H1 (cell line): ENCODE measurements around the gene AFF2. TPM values are rescaled to one million over a fixed set of nuclear protein-coding genes. Genes with fewer than 3 reads are reported as not detected.

ENCODE experiments used
- CTCF ChIA-PET: fragments of 300-600 bp; sonication (Branson Sonifier 250); formaldehyde crosslinking; loops from one replicate; lab custom pipeline; 2021; ENCODE audit not compliant: partially characterized antibody; lab: Charles Lee
- POLR2A ChIA-PET: fragments of 300-600 bp; sonication (Branson Sonifier 250); formaldehyde crosslinking; loops from one replicate; lab custom pipeline; 2021; ENCODE audit warnings: inconsistent platforms; ENCODE audit not compliant: partially characterized antibody; lab: Charles Lee
- DNase-seq, 2 experiments: peaks; one replicate each; pipeline versions ENCODE4 v3.0.0 to v3.0.0-alpha.2; 2010 to 2022; ENCODE audit warnings: low spot score in 2 of 2, low read depth in 1 of 2, mixed read lengths in 1 of 2
- FAIRE-seq: peaks from 2 replicates; lab custom pipeline; 2011; peaks lifted over from hg19 to GRCh38; lab: Jason Lieb, UNC
- H2AFZ ChIP-seq: 2 replicates; pipeline ENCODE4 v1.8.1; 2012; ENCODE audit warnings: low read length, inconsistent platforms
- H2AK5ac ChIP-seq: 2 replicates; pipeline ENCODE4 v1.6.1; 2013; ENCODE audit warnings: low read depth, low read length
- H2BK120ac ChIP-seq: replicated peaks from 2 replicates; pipeline ENCODE3; 2013; ENCODE audit warnings: low read depth, low read length, inconsistent platforms
- H2BK12ac ChIP-seq: 2 replicates; pipeline ENCODE4 v1.6.1; 2013; ENCODE audit warnings: low read depth, low read length
- H2BK15ac ChIP-seq: 2 replicates; pipeline ENCODE4 v1.6.1; 2013; ENCODE audit warnings: low read length
- H2BK20ac ChIP-seq: 2 replicates; pipeline ENCODE4 v1.6.1; 2013; ENCODE audit warnings: low read length
- H2BK5ac ChIP-seq: 2 replicates; pipeline ENCODE4 v1.6.1; 2013; ENCODE audit warnings: low read depth, low read length
- H3K14ac ChIP-seq: 2 replicates; pipeline ENCODE4 v1.6.1; 2013; ENCODE audit warnings: inconsistent platforms; ENCODE audit not compliant: insufficient read length
- H3K18ac ChIP-seq: 2 replicates; pipeline ENCODE4 v1.6.1; 2013; ENCODE audit warnings: low read length; ENCODE audit errors: extremely low read depth
- H3K23ac ChIP-seq: 2 replicates; pipeline ENCODE4 v1.6.1; 2013; ENCODE audit warnings: inconsistent platforms; ENCODE audit not compliant: insufficient read length
- H3K23me2 ChIP-seq: 2 replicates; pipeline ENCODE4 v1.6.1; 2013; ENCODE audit warnings: low read depth, low read length
- H3K27ac ChIP-seq: 2 replicates; pipeline ENCODE4 v1.6.1; 2011; ENCODE audit warnings: low read depth, low read length, inconsistent platforms
- H3K27me3 ChIP-seq, 4 experiments: replicated peaks in 1 of 4; 1 replicate in 1 of 4; 2 replicates in 3 of 4; pipeline versions ENCODE4 v1.6.1 to v1.8.1; 2011 to 2013; ENCODE audit warnings: low read length in 3 of 4, mild to moderate bottlenecking in 3 of 4, inconsistent platforms in 2 of 4, mixed read lengths in 2 of 4, moderate library complexity in 1 of 4; ENCODE audit not compliant: control insufficient read depth in 3 of 4, insufficient read depth in 3 of 4; ENCODE audit errors: extremely low read depth in 1 of 4
- H3K36me3 ChIP-seq, 4 experiments: 2 replicates each; pipeline versions ENCODE4 v1.6.1 to v1.8.1; 2011 to 2013; ENCODE audit warnings: mild to moderate bottlenecking in 4 of 4, low read length in 3 of 4, moderate library complexity in 2 of 4, control low read depth in 1 of 4, inconsistent platforms in 1 of 4; ENCODE audit not compliant: insufficient read depth in 4 of 4, control insufficient read depth in 2 of 4
- H3K4ac ChIP-seq: replicated peaks from 2 replicates; pipeline ENCODE3; 2013; ENCODE audit warnings: low read length, low read depth, mixed read lengths, inconsistent platforms; ENCODE audit not compliant: insufficient read length
- H3K4me1 ChIP-seq, 4 experiments: replicated peaks in 1 of 4; 1 replicate in 1 of 4; 2 replicates in 3 of 4; pipeline versions ENCODE4 v1.6.1 to v1.8.1; 2011 to 2013; ENCODE audit warnings: low read length in 3 of 4, inconsistent platforms in 2 of 4, mixed read lengths in 1 of 4; ENCODE audit not compliant: insufficient read depth in 4 of 4, control insufficient read depth in 3 of 4
- H3K4me2 ChIP-seq, 2 experiments: 2 replicates each; pipeline versions ENCODE4 v1.6.1 to v1.8.1; 2011 to 2013; ENCODE audit warnings: low read depth in 2 of 2, low read length in 2 of 2, control low read depth in 1 of 2, inconsistent platforms in 1 of 2, mild to moderate bottlenecking in 1 of 2; ENCODE audit not compliant: insufficient read depth in 1 of 2
- H3K4me3 ChIP-seq, 4 experiments: fragments of 200-600, 300-600 bp in 1 of 4; sonication (generic), shearing (Covaris generic), sonication (Bioruptor Twin) in 1 of 4; 2 replicates each; pipeline versions ENCODE4 v1.5.1 to v1.8.1; 2011 to 2016; ENCODE audit warnings: low read length in 4 of 4, low read depth in 3 of 4, control low read depth in 2 of 4, inconsistent platforms in 2 of 4, mild to moderate bottlenecking in 2 of 4, mixed read lengths in 1 of 4, moderate library complexity in 1 of 4; ENCODE audit not compliant: insufficient read depth in 2 of 4; ENCODE audit errors: extremely low read depth in 1 of 4
- H3K56ac ChIP-seq: replicated peaks from 2 replicates; pipeline ENCODE3; 2013; ENCODE audit warnings: low read depth, mild to moderate bottlenecking, mixed read lengths, low read length, inconsistent platforms; ENCODE audit not compliant: insufficient read length
- H3K79me1 ChIP-seq: 2 replicates; pipeline ENCODE4 v1.6.1; 2013; ENCODE audit warnings: low read depth, low read length, control low read depth
- H3K79me2 ChIP-seq, 2 experiments: 2 replicates each; pipeline versions ENCODE4 v1.6.1 to v1.8.1; 2012 to 2013; ENCODE audit warnings: low read length in 2 of 2, mild to moderate bottlenecking in 2 of 2, inconsistent platforms in 1 of 2; ENCODE audit not compliant: insufficient read depth in 2 of 2, control insufficient read depth in 1 of 2
- H3K9ac ChIP-seq, 4 experiments: replicated peaks in 1 of 4; 1 replicate in 1 of 4; 2 replicates in 3 of 4; pipeline versions ENCODE4 v1.6.1 to v1.8.1; 2011 to 2013; ENCODE audit warnings: low read depth in 3 of 4, low read length in 3 of 4, control low read depth in 2 of 4, mild to moderate bottlenecking in 2 of 4, moderate library complexity in 2 of 4, inconsistent platforms in 1 of 4; ENCODE audit errors: extremely low read depth in 1 of 4
- H3K9me3 ChIP-seq, 2 experiments: 2 replicates each; pipeline versions ENCODE4 v1.6.1 to v1.8.1; 2012 to 2013; ENCODE audit warnings: mild to moderate bottlenecking in 2 of 2, moderate library complexity in 2 of 2, control low read depth in 1 of 2, inconsistent platforms in 1 of 2, low read depth in 1 of 2, low read length in 1 of 2, mixed read lengths in 1 of 2; ENCODE audit not compliant: insufficient read depth in 2 of 2
- H4K20me1 ChIP-seq, 2 experiments: replicated peaks in 1 of 2; 2 replicates each; pipeline versions ENCODE3 to v1.8.1; 2011 to 2013; ENCODE audit warnings: inconsistent platforms in 2 of 2, low read length in 2 of 2, mild to moderate bottlenecking in 1 of 2; ENCODE audit not compliant: insufficient read depth in 2 of 2, control insufficient read depth in 1 of 2
- H4K5ac ChIP-seq: 2 replicates; pipeline ENCODE4 v1.6.1; 2013; ENCODE audit warnings: low read length, low read depth, mixed read lengths, inconsistent platforms; ENCODE audit not compliant: insufficient read length
- H4K8ac ChIP-seq: 2 replicates; pipeline ENCODE4 v1.8.0; 2013; ENCODE audit warnings: mild to moderate bottlenecking, moderate library complexity, low read length, inconsistent platforms; ENCODE audit not compliant: insufficient read depth; ENCODE audit errors: extremely low read depth
- H4K91ac ChIP-seq: replicated peaks from 2 replicates; pipeline ENCODE3; 2013; ENCODE audit warnings: low read length, mixed read lengths, inconsistent platforms; ENCODE audit not compliant: insufficient read length
- CHD1 ChIP-seq: IDR thresholded peaks from 2 replicates; pipeline ENCODE4 v1.6.1; 2012; ENCODE audit warnings: low read depth, low read length, improper control_type of control experiment
- CTCF ChIP-seq, 3 experiments: IDR thresholded peaks; 1 replicate in 2 of 3; 2 replicates in 1 of 3; pipeline versions ENCODE4 v1.5.1 to v1.6.1; 2011; ENCODE audit warnings: low read length in 3 of 3, mild to moderate bottlenecking in 3 of 3, inconsistent platforms in 2 of 3, low read depth in 1 of 3, moderate library complexity in 1 of 3; ENCODE audit not compliant: insufficient read depth in 1 of 3; ENCODE audit errors: control extremely low read depth in 1 of 3
- EP300 ChIP-seq, 2 experiments: IDR thresholded peaks; 1 replicate in 1 of 2; 2 replicates in 1 of 2; pipeline ENCODE4 v1.6.1; 2011 to 2012; ENCODE audit warnings: low read depth in 2 of 2, low read length in 2 of 2, mild to moderate bottlenecking in 2 of 2, borderline replicate concordance in 1 of 2, inconsistent platforms in 1 of 2, moderate library complexity in 1 of 2
- EZH2 ChIP-seq: fragments of 200-600 bp; sonication (generic); IDR thresholded peaks from 2 replicates; pipeline ENCODE4 v1.7.1; 2012; ENCODE audit warnings: low read depth, mild to moderate bottlenecking, moderate library complexity, low read length, inconsistent platforms; ENCODE audit not compliant: severe bottlenecking
- JUN ChIP-seq: IDR thresholded peaks from 2 replicates; pipeline ENCODE4 v1.6.1; 2011; ENCODE audit warnings: low read depth, mild to moderate bottlenecking, improper control_type of control experiment, low read length
- KDM4A ChIP-seq: IDR thresholded peaks from one replicate; pipeline ENCODE4 v1.7.1; 2012; ENCODE audit warnings: low read depth, mild to moderate bottlenecking, moderate library complexity, low read length, inconsistent platforms; ENCODE audit not compliant: severe bottlenecking
- NANOG ChIP-seq: IDR thresholded peaks from 2 replicates; pipeline ENCODE4 v1.6.1; 2011; ENCODE audit warnings: low read length, low read depth, mild to moderate bottlenecking, inconsistent platforms; ENCODE audit not compliant: insufficient read depth, poor library complexity, severe bottlenecking
- POU5F1 ChIP-seq: IDR thresholded peaks from 2 replicates; pipeline ENCODE4 v1.6.1; 2011; ENCODE audit warnings: low read depth, mild to moderate bottlenecking, low read length, moderate library complexity
- SIX5 ChIP-seq: IDR thresholded peaks from 2 replicates; pipeline ENCODE4 v1.6.1; 2011; ENCODE audit warnings: mild to moderate bottlenecking, low read depth, low read length
- TAF1 ChIP-seq: IDR thresholded peaks from 2 replicates; pipeline ENCODE4 v1.6.1; 2011; ENCODE audit warnings: mild to moderate bottlenecking, low read depth, low read length
- TEAD4 ChIP-seq: IDR thresholded peaks from 2 replicates; pipeline ENCODE4 v1.6.1; 2012; ENCODE audit warnings: low read depth, low read length, inconsistent platforms, mixed read lengths
- ZNF274 ChIP-seq: IDR thresholded peaks from 2 replicates; pipeline ENCODE4 v1.7.0; 2012; ENCODE audit warnings: low read length, borderline replicate concordance; ENCODE audit errors: extremely low read depth
- WGBS, 2 experiments: shearing (Covaris generic) in 1 of 2; methylation state at CpG; one replicate each; pipeline versions ENCODE4 v1.1.6 to v1.1.7; 2013 to 2015; ENCODE audit warnings: low lambda C conversion rate in 2 of 2, mixed read lengths in 2 of 2, inconsistent platforms in 1 of 2, low coverage in 1 of 2, missing lambda C conversion rate in 1 of 2; ENCODE audit not compliant: insufficient replicate concordance in 2 of 2, insufficient coverage in 1 of 2, insufficient read length in 1 of 2; ENCODE audit errors: extremely low coverage in 1 of 2, missing lambda C conversion rate in 1 of 2; 5-methylcytosine and 5-hydroxymethylcytosine counted together
- polyA plus RNA-seq, 7 experiments: library from polyadenylated mRNA; depleted of rRNA in 3 of 7; stranded (reverse) in 5 of 7; unstranded in 2 of 7; fragments of >200 nt in 5 of 7; fragments of 200-250 nt in 2 of 7; gene quantifications; 1 replicate in 5 of 7; 2 replicates in 1 of 7; 4 replicates in 1 of 7; pipeline versions ENCODE4 v1.2.1 to v1.2.3, GENCODE V29; 2011 to 2013; ENCODE audit warnings: missing spikeins in 2 of 7, mixed read lengths in 2 of 7
- total RNA-seq: library from RNA; stranded (reverse); fragmentation: NEBNext Ultra II Directional; extraction: Animal tissue kit (Norgen Biotek cat#: 25700); gene quantifications from 2 replicates; pipeline ENCODE4 v1.2.1, GENCODE V29; 2021

Gene AFF2
- total and polyA plus RNA-seq, 2 of the 8 experiments (the other 6 are each of a cell fraction or from before 2014, with no cell fraction given): 2.0 to 7.3 TPM

GRCh38 chrX:149013081-149013480 is 512.7 kb downstream of the AFF2 start:
- H3K4me1 ChIP-seq: no peaks in the 10 kb centered on the region
- H2AK5ac ChIP-seq: no peak overlapping the region
- no peak overlapping the region for H2BK12ac ChIP-seq
- no peak overlapping the region for H3K14ac ChIP-seq
- H3K56ac ChIP-seq: no peak overlapping the region
- H2BK15ac ChIP-seq: no peak overlapping the region
- H4K8ac ChIP-seq: no peak overlapping the region
- H2BK5ac ChIP-seq: no peak overlapping the region
- no peak overlapping the region for H3K4me2 ChIP-seq
- H3K79me1 ChIP-seq: no peaks in the 10 kb centered on the region
- H3K4me3 ChIP-seq: no peak overlapping the region
- H3K27ac ChIP-seq: no peak overlapping the region
- no peak overlapping the region for H4K91ac ChIP-seq
- ChIA-PET CTCF (interaction anchor here (0.9 to 1.2 kb wide), 2 partner anchors 273 to 966 kb away, joined by 3 read pairs; no protein-coding TSS in a partner anchor), POLR2A (no interaction called here)
- H4K5ac ChIP-seq: no peak overlapping the region
- FAIRE-seq (no peak), DNase-seq (no peak)
- no peaks in the 10 kb centered on the region for H4K20me1 ChIP-seq
- no peak overlapping the region for H3K9ac ChIP-seq
- H2BK20ac ChIP-seq: no peak overlapping the region
- WGBS, 2 experiments: 100% methylated on average over 2 of the region's 2 CpGs; no CpG with 5 or more reads in 1 of the 2 experiments
- no peaks in the 10 kb centered on the region for H3K79me2 ChIP-seq
- H3K4ac ChIP-seq: no peak overlapping the region
- no peaks in the 10 kb centered on the region for H3K9me3 ChIP-seq
- H2AFZ ChIP-seq: no peak overlapping the region
- H3K23me2 ChIP-seq: no peaks in the 10 kb centered on the region
- H3K23ac ChIP-seq: no peak overlapping the region
- no peak overlapping the region for H3K18ac ChIP-seq
- no peaks in the 10 kb centered on the region for H3K27me3 ChIP-seq
- no peak overlapping the region for H2BK120ac ChIP-seq
- no peaks in the 10 kb centered on the region for H3K36me3 ChIP-seq
- TF ChIP-seq JUN: no peak
- no peak for TF ChIP-seq EP300 (IDR thresholded peaks at IDR 0.05; ENCODE audit: borderline replicate concordance in 1 of 2, low read depth in 2 of 2, low read length in 2 of 2)
- no peak for TF ChIP-seq CHD1
- TF ChIP-seq SIX5: no peak
- no peak for TF ChIP-seq CTCF (IDR thresholded peaks at IDR 0.05; ENCODE audit: control extremely low read depth in 1 of 3, insufficient read depth in 1 of 3, low read depth in 1 of 3, low read length in 3 of 3)
- no peak for TF ChIP-seq EZH2
- TF ChIP-seq KDM4A: no peak
- TF ChIP-seq ZNF274: no peak
- TF ChIP-seq TAF1: no peak
- no peak for TF ChIP-seq TEAD4
- no peak for TF ChIP-seq POU5F1
- TF ChIP-seq NANOG: no peak
